ENCODE measurements around the gene FZD1.

Gene FZD1

DNA sequence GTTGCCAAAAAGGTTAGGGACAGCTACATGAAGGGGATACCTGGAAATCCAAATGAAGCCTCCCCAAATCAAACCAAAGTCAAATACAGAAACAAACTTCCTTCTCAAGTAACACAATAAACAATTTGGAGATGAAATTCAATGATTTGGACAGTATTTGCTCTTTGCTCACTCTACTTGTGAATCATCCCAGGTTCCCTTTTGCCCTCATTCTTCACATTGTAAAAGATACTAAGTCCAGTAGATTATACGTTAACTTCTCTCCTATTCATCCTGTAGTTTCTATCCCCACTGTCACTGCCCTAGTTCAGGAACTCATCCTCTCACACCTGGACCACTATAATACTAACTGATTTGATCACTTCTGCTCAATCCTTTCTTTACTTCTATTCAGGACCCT is 28.3 kb downstream of the FZD1 start:
- TF ChIP-seq, protein P1, sequence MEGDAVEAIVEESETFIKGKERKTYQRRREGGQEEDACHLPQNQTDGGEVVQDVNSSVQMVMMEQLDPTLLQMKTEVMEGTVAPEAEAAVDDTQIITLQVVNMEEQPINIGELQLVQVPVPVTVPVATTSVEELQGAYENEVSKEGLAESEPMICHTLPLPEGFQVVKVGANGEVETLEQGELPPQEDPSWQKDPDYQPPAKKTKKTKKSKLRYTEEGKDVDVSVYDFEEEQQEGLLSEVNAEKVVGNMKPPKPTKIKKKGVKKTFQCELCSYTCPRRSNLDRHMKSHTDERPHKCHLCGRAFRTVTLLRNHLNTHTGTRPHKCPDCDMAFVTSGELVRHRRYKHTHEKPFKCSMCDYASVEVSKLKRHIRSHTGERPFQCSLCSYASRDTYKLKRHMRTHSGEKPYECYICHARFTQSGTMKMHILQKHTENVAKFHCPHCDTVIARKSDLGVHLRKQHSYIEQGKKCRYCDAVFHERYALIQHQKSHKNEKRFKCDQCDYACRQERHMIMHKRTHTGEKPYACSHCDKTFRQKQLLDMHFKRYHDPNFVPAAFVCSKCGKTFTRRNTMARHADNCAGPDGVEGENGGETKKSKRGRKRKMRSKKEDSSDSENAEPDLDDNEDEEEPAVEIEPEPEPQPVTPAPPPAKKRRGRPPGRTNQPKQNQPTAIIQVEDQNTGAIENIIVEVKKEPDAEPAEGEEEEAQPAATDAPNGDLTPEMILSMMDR (IDR thresholded peaks at IDR 0.05): no peak

DNA sequence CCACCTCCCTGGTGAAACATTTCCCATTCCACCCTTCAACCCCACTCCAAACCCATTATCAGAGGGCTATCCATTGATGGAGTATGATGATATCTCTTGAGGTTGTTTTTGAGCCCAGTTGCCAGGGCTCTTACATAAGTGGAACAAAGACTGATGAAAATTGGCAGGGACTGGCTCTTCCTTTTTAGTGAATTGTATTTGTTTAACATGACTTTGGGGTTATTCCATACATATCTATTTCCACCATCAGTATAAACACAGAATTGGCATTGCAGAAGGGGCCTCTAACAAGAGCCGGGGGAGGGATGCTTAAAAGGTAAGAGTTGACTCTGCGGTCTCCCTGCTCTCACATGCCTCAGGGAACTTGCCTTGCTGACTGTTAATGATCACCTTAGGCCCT is 28.9 kb downstream of the FZD1 start:
- TF ChIP-seq, protein P1 (IDR thresholded peaks at IDR 0.05): no peak

DNA sequence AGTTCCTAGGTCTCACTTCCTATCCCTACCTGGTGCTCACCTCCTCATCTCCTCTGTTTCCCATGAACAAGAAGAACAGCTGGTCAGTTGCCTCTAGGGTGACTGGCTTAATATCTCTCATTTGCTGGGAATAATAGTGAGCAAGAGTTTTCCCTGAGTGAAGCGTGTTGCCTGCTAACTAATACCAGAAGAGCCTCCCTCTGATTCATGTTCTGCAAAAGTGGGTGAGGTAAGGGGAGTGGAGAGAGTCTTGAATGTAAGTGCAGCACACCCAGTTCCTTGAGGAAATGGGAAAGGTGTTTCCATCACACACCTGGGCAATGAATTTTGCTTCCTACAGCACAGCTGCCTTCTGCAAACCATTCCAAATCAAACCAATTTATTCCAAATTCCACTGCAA is 29.6 kb downstream of the FZD1 start:
- TF ChIP-seq, protein P1 (IDR thresholded peaks at IDR 0.05): no peak

DNA sequence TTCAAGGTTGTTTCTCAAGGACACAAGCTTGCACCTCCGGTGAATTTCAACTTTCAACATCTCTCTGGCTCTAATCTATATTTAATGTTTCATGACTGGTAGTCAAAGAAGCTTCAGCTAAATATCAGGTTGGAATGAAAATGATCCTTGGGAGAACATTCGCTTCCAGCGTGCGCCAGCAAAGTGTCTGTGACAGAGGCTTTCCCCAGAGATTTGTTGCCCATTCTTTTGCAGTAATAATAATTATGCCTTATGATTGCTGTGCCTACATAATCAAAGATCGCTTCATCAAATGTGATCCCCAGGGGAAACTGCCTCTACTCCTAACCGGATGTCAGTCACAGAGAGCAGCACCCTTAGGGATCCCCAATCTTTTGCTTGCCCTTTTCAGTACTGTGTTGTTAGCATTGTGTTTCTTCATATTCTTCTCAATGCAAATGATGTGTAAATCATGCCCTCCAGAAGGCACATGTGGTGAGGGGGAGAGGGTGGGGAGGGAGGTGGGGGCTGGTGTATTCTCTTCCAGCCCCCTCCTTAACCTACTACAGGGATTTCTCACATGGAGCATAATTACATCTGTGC is 30.5 kb downstream of the FZD1 start:
- TF ChIP-seq, protein P1 (IDR thresholded peaks at IDR 0.05): no peak

- TF ChIP-seq, protein P1 (IDR thresholded peaks at IDR 0.05): no peak
Observed at GRCh38 chr7:91295576-91295975, 31.3 kb downstream of the FZD1 start.

DNA sequence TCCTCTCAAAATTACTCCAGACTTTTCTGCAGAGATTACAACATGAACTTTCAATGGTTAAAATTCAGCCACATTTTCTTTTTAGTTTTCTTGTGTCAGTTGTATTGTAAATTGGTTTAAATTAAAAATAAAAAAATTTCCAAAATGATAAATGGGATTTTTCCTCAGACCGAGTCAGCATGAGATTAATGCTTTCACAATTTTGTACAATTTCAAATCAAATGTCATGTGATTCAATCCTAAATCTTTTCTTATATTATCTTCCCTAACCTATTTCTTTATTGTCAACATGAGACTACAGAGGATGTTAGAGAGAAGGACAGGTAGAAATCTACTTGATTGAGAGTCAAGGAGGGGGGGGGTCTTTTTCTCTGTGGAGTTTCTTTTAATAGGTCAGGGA is 33.7 kb downstream of the FZD1 start:
- TF ChIP-seq, protein P1 (IDR thresholded peaks at IDR 0.05): no peak

DNA sequence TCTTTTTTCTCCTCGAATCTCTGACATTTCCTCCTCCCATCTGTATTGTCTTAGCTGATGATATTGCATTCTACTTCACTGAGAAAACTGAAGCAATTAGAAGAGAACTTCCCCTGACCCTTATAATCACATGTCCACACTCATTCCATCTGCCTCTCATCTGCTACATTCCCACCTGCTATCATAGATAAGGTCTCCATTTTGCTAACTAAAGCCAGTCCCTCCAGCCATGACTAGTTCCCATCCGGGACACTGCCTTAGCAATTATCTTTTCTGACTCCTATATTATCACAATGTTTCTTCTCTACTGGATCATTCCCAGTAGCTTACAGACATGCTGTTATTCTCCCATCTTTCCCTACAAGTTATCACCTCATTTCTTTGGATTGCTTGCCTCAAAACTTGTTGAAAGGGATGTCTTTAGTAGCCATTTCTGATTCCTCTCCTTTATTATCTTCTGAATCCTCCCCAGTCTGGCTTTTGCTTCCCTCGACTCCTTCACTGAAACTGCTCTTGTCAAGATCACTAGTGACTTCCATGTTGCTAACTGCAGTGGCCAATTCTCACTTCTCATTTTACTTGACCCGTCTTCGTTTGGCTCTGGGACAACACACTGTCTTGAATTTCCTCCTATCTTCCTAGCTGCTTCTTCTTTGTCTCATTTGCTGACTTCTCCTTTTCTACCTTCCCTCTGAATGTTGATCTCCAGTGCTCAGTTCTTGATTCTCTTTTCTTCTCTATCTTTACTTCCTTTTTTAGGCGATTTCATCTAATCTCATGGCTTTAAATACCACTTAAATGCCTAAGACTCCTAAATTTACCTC is 35.9 kb downstream of the FZD1 start:
- TF ChIP-seq, protein P1 (IDR thresholded peaks at IDR 0.05): no peak

All from LNCAP (cell line).